GM18867 (cell line): ENCODE results near the gene SCNN1G.
"Not testable (repeated sequence)": the region's sequence is repeated elsewhere in the genome, so short reads cannot be mapped to it uniquely, and the experiment has no call there.

Source experiments
- ATAC-seq: cut with Tn5 transposase; IDR thresholded peaks from one replicate; pipeline ENCODE4 v1.9.1; 2021; ENCODE audit warnings: mild to moderate bottlenecking, moderate library complexity; ENCODE audit not compliant: unreplicated experiment

SCNN1G gene

GRCh38 chr16:23248261-23249194 lies 66.0 kb downstream of the SCNN1G start:
- no peak for ATAC-seq

DNA sequence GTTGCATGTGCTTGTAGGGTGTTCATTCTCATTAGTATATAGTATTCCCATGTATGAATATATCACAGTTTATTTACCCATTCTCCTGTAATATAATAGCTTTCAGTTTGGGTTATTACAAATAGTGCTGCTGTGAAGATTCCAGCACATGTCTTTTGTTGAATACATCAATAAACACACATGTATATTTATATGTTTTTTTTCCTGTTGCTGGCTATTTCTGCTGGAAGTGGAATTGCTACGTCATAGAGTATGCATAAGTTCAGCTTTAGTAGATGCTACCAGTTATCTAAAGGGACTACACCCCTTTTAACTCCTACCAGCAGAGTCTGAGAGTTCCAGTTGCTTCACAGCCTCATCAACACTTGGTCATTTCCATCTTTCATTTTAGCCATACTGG lies 67.3 kb downstream of the SCNN1G start:
- no peak for ATAC-seq

- ATAC-seq, result no peak
Observed at GRCh38 chr16:23252310-23252709, 69.8 kb downstream of the SCNN1G start.

- ATAC-seq, result not testable (repeated sequence)
Observed at GRCh38 chr16:23253650-23254049, 71.1 kb downstream of the SCNN1G start.

DNA sequence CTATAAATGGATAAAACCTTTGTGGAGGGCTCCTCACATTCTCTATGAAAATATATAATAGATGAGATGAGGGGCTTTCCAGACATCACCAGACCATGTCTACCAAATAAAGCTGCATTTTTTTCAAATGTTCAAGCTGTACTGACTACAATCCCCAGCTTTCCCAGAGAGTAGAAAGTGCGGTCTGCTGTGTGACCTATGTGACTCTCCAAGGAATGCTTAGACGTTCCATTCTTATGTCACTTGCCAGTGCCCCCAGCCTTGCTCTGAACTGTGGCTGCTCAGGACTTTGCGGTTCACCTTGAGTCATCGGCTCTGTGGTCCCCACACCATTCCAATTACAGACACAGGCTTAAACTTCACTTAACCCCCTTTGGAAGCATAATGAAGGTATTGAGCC lies 71.8 kb downstream of the SCNN1G start:
- no peak for ATAC-seq

DNA sequence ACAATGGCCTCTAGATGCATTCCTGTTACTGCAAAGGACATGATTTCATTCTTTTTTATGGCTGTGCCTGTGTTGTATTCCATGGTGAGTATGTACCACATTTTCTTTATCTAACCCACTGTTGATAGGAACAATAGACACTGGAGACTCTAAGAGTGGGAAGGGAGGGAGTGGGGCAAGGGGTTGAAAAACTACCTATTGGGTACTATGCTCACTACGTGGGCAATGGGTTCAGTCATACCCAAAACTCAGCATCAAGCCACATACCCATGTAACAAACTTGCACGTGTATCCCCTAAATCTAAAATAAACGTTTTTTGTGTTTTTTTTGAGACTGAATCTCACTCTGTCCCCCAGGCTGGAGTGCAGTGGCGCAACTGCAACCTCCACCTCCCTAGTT lies 72.5 kb downstream of the SCNN1G start:
- ATAC-seq, result no peak

DNA sequence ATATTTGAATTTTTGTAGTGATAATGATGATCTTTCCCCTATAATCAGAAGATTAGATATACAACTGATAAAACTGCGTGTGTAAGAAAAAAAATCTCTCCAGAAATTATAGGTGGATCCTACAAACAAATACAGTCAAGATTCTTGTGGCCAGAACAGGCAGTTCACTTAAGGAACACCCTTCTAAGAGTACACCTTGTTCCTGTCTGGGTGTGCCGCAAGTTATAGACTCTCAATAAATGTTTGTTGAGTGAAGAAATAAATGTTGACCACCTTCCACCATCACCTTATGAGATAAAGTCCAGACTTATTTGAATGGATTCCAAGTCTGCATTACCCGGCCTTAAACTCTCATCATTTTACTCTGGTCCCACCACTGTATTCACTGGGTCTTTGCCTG lies 73.9 kb downstream of the SCNN1G start:
- ATAC-seq, result no peak

DNA sequence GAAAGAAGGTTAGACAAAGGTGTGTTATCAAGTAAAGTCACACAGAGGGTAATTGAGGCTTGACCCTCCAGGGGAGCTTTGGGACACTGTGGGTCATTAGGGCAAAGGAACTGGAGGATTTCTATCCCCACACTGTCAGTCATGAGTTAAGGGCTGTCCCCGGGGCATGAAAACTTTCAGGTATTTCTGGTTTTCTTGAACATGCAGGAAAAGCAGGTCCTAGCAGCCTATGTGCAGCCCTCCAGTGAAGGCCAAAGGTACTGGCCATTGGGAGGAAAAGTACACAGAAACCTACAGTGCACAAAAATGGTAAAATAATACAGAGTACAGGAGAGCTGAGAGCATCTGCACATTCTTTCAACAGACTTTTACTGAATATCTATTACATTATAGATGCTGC lies 75.1 kb downstream of the SCNN1G start:
- no peak for ATAC-seq

DNA sequence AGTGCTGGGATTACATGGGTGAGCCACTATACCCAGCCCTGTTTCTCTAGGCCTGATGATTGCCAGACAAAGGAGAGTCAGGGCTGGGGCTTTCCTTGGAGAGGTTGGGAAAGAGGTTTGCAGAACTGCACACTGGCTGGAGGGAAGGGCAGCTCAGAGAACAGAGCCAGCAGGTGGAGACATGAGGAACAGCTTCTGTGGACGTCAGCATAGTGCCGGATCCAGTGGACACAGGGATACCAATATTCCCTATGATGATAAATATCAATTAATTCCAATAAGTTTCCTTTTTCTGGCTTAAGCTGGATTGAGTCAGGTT lies 76.3 kb downstream of the SCNN1G start:
- ATAC-seq, result no peak
